ENCODE data around the gene LOXL1.
"Not testable (repeated sequence)": the region's sequence is repeated elsewhere in the genome, so short reads cannot be mapped to it uniquely, and the experiment has no call there.

LOXL1 gene

DNA sequence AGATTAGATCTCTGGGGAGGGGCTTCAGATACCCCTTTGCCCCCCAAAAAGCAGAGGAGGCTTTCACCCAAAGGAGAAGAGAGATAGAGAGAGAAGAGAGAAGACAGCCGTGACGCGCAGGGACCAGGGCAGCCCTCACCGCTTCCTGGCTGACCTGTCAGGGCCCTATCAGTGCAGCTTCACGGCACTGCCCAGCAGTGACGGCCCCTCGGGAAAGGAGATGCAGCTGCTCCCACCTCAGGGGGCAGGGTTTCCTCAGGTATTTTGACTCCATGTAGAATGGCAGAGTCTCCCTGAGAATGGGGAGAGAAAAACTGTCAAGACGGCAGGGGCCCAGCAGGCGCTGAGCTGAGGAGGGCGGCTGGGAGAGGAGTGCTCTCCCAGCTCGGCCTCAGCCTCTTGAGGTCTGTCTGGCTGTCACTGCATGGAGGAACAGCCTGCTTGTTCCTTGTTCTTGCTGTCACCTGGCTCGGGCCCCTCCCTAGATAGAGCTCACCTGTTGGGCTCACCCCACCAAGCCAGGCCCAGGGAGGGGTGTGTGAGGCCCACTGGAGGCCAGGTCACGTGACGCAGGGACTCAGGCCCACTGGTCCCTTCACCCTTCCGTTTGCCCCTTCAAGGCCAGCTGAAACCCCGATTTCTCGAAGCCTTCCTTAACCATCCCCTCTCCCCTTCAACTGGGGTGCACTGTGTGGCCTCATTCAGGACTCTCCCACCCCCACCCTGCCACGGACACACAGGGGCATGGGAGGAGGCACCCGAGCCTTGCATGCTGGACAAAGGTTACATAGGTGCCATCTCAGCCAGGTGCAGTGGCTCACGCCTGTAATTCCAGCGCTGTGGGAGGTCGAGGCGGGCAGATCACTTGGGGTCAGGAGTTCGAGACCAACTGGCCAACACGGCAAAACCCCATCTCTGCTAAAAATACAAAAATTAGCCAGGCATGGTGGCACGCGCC lies 28.2 kb downstream of the LOXL1 start:
- DNase-seq, result no peak

DNA sequence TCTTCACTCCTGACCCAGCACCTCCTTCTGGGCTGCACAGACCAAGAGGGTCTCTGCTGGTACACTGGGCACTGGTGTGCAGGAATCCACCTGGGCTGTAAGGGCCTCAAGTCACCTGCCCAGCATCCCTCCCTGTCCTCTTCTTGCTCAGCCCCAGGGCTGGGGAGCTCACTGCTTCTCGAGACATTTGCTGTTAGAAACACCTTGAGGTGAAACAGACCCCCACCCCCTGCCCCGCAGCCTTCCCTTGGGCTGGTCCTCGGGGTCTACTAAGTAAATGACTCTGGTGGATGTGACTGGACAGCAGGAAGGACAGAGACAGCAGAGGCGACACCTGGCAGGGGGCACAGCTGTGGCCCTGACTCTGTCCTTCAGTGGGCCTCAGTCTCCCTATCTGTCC lies 29.1 kb downstream of the LOXL1 start:
- DNase-seq, result no peak

DNA sequence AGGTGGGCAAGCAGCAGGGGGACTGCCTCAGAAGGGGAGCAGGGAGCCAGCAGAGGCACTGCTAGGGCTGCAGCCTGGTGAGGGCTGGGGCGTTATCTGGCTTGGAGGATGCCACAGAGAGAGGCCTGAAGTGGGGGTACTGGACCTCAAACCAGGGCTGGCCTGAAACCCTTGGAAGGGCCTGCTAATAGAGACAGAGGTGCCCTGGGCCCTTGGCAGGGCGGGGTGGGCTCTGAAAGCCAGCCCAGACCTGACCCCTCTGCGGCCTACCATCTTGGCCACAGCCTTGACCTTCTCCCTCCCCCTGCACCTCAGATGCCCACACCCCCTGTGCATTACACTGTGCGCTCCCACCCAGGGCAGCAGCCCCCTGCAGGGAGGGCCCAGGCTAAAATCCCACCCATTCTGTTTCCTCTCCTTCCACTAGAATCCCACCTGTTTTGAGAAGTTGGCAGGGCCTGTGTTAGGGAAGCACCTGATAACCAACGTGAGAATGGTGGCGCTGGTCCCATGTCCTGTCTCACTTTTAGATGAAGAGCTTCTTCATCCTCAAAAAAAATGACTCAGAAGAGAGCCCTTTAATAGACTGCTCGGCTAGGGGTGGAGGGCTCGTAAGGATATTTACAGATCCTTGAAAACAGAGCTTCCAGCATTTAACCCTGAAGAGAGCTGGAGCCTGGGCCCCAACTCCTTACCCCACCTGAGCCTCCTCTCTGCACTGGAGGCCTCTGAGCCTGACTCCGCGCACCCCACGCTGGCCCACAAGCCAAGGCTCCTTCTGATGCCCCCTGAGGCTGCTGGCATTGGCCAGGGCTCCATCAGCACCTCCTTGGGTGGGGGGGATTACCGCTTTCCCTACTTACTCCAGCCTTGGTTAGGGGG lies 29.8 kb downstream of the LOXL1 start:
- no peak for DNase-seq

DNA sequence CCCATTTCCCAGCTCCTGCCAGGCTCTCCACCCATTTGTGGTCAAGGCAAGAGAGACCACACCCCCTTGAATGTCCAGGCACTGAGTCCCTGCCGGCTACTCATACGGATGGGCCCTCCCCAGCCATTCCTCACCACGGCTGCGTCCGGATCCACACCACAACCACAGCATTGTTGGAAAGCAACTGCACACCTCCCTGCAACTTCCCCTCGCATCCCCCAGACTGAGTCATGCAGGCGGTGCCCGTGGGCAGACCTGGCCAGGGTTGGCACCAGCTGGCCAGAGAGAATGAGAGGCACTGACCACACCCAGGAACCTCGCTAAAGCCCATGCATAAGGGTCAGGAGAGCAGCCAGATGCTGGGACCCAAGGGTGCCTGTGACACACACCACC lies 30.5 kb downstream of the LOXL1 start:
- DNase-seq, result peak; percentile 57 to 68 (median 62)

DNA sequence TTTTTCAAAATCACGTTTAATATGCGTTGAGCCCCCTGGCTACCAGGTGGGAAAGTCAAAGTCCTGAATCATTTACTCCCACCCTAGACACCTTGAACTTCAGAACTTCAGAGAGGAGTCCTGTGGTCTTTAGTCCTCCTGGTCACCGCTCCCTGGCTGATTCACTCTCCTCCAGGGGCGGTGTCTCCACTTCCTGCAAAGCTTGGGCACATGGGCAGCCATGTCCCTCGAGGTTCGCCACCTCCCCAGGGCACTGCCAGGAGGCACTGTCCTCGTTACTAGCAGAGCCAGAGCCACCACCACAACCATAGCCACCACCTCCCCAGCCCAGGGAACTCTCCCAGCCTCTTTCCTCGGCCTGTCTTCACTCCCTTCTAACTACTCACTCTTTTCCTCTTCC lies 31.0 kb downstream of the LOXL1 start:
- DNase-seq, result peak in 1 of 3 donors; percentile 15

DNA sequence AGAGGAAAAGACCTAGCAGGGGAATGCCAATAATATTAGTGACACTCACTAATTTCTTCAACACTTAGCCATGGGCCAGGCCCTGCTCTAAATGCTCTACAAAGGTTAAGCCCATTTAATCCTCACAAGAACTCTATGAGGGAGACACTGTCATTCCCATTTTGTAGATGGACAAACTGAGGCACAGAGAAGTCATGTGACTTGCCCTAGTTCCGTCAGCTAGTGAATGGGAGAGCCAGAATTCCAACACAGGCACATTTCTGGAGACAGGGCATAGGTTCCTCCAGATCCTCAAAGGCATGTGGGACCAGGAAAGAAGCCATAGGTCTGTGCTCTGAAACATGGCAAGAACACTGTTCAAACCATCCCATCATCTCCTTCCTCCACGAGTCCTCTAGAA lies 31.5 kb downstream of the LOXL1 start:
- DNase-seq, result no peak

DNA sequence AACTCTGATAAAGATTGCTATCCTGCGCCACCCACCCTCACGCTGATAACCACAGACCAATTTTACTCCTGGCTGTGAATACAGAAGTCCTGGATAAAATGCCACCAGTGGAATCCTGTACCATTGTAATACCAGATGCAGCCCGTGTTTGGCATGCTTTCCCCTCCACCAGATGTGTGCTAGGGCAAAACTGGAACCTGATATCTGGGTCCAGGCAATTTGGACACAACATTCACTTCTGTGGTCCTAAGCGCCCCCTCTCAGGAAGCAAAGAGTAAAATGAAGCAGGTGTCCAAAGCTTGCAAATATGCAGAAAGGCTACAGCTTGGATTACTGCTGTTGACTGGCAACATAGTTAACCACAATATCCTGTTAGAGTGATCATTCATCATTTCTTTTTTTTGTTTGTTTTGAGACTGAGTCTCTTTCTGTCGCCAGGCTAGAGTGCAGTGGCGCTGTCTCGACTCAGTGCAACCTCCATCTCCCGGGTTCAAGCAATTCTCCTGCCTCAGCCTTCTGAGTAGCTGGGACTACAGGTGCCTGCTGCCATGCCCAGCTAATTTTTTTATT lies 32.8 kb downstream of the LOXL1 start:
- DNase-seq, result no peak

DNA sequence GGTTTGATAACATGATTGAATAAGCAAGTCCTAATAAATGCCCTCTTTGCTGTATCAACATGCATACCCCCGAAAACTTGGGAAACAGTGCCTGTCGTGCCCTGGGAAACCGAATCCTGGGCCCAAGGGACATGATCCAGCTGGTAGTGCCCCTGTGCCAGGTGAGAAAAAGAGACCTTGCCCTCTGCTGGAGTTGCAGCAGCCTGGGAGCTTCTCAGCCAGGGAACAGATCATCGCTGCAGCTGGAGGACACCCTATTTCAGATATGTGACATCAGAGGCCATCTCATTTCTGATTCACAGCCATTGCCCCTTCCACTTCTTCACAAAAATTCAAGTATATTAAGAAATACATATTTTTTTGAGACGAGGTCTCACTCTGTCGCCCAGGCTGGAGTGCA lies 33.5 kb downstream of the LOXL1 start:
- DNase-seq, result no peak

DNA sequence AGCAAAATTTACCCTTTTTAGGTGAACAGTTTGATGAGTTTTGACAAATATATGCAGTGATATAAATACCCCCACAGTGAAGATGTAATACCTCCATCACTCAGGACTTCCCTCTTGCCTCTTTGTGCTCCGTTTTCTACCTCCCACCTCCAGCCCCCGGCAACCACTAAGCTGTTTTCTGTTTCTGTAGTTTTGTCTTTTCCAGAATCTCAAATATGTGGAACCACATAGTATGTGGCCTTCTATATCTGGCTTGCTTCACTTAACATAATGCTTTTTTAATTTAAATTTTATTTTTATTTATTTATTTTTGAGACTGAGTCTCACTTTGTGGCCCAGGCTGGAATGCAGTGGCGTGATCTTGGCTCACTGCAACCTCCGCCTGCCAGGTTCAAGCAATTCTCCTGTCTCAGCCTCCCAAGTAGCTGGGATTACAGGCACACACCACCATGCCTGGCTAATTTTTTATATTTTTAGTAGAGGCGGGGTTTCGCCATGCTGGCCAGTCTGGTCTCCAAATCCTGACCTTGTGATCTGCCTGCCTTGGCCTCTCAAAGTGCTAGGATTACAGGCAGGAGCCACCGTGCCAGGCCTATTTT lies 34.3 kb downstream of the LOXL1 start:
- not testable (repeated sequence) for DNase-seq

DNA sequence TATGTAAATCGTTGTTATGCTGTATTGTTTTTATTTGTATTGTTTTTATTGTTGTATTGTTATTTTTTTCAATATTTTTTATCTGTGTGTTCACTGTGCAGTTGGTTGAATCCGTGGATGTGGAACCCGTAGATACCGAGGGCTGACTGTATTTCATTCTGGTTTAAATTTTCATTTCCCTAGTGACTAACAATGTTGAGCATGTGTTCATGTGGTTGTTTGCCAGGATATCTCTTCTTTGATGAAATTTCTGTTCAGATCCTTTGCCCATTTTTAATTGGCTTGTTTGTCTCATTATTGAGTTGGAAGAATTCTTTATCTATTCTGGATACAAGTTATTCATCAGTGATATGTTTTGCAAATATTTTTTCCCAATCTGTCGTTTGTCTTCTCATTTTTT lies 36.2 kb downstream of the LOXL1 start:
- no peak for DNase-seq

DNA sequence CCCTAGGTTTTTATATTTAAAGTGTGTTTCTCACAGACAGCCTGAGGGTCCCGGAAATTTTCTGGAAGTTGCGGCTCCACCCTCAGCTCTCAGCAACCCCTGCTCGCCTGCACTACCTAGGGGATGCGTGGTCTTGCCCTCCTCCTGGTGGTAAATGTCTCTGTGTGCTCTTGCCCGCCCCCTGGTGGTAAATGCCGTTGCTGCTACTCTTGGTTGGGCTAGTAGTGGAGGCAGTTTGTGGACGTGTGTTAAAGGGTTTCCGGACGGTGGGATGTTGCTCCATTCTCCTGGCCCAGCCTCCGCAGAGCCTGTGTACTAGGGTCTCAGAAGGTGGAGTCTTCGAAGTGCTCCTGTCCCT lies 38.5 kb downstream of the LOXL1 start:
- peak; percentile 81 to 90 (median 88) for DNase-seq

DNA sequence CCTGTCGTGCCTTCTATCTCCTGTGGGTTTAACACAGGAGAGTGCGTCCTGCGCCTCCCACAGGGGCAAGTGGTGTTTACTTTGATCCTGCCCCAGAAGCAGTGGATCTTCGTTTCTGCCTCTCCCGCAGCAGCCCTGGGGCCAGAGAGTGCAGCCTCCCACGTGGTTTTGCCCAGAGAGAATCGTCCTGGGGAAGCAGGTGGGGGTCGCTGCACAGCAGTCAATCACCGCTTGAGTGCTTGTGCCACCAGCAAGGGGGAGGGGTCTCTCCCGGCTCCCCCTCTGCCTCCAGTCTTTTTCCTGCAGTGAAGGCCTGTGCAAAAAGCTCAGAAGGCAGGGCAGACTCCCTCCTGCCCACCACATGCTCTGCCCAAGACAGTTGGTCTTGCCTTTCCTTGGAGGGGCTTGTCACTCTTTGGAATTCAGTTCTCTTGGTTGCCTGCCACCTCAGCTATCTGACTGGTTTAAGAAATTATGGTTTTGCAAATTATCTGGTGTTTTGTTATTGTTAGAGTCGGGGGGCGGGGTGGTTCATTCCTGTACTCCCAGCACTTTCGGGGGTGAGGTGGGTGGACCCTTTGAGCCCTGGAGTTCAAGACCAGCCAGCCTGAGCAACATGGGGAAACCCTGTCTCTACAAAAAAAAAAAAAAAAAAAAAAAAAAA lies 39.0 kb downstream of the LOXL1 start:
- peak in 1 of 3 donors; percentile 15 for DNase-seq

DNA sequence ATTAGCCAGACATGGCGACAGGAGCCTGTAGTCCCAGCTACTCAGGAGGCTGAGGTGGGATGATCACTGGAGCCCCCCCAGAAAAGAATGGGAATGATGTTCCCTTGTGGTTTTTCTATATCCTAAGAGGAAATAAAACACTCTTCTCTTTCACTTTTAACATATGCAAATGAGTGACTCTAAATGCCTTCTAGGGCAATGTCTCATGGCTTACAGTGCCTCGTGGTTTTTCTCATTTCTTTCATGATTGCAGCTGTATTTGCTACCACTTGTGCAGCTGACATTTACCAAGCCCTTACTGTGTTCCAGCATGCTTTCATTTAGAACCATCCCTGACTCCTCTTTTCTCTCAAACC lies 39.5 kb downstream of the LOXL1 start:
- peak; percentile 53 to 81 (median 66) for DNase-seq

DNA sequence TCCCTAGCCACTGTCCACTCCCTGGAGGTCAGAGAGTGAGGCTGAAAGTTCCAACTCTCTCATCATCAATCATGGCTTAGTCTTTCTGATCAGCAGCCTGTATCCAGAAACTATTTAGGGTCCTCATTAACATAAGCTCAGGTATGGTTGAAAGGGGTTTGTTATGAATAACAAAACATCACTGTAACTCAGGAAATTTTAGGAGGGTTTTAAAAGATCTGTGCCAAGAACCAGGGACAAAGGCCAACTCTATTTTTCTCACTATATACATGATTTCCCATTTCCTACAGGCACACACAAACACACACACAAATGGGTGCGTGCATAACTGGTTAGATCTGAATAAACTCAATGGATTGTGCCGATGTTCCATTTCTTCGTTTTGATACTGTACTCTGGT lies 42.2 kb downstream of the LOXL1 start:
- no peak for DNase-seq

DNA sequence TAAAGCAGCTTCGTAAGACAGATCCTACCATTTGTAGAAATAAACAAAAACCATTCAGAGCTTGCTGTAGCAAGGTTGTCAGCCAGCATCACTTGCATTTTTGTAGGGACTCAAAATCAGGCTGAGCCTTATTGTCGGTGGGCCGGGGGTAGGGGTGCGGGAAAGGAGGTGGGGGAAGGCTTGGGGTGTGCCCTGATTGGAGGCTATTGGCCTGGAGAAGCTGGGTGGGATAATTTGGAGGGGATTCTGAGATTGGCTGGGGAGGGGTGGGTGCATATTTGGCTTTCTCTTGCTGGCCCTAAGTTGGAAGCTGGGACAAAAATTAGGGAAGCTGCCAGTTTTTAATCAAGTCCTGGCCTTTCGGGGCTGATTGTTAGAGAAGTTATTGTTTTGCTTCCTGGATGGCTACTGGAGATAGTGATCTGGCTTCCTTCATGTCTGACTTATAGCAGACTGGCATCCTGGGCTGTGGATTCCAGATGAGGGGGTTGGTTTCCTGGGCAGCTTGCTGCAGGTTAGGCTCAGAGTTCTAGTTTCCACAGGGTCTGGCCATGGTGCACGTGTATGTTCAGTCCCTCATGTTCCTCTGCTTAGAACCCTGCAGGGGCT lies 43.0 kb downstream of the LOXL1 start:
- no peak for DNase-seq

DNA sequence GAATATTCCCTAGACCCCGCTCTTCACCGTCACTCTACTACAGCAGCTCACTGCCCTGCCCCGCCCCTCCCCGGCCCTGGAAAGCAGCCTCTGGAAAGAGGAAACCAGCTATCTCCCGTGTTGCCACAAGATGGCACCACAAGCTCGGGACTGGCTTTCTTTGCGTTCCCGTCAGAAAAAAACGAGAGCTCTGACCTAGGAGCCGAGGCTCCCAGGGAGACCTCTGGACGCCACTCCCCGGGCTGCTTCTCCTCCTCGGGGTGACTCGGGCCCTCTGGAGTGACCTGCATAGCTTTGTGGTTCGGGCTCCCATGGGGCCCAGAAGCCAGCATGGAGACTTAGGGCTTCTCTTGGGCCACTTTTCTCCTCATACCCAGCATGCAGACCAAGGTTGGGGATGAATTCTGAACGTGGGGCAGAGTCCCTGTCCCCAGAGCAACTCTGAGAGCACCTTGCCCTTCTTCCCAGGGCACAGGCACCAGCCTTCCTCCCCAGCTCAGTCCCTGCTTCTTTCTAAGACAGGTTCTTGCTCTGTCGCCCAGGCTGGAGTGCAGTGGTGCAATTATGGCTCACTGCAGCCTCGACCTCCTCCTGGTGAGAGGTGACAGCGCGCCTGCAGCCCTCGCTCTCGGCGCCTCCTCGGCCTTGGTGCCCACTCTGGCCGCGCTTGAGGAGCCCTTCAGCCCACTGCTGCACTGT lies 46.9 kb downstream of the LOXL1 start:
- DNase-seq, result peak; percentile 89 to 94 (median 93)

DNA sequence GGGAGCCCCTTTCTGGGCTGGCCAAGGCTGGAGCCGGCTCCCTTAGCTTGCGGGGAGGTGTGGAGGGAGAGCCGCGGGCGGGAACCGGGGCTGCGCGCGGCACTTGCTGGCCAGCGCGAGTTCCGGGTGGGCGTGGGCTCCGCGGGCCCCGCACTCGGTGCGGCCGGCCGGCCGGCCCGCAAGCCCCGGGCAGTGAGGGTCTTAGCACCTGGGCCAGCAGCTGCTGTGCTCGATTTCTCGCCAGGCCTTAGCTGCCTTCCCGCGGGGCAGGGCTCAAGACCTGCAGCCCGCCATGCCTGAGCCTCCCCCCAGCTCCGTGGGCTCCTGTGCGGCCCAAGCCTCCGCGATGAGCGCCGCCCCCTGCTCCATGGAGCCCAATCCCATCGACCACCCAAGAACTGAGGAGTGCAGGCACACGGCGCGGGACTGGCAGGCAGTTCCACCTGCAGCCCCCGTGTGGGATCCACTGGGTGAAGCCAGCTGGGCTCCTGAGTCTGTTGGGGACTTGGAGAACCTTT lies 47.5 kb downstream of the LOXL1 start:
- not testable (repeated sequence) for DNase-seq

DNA sequence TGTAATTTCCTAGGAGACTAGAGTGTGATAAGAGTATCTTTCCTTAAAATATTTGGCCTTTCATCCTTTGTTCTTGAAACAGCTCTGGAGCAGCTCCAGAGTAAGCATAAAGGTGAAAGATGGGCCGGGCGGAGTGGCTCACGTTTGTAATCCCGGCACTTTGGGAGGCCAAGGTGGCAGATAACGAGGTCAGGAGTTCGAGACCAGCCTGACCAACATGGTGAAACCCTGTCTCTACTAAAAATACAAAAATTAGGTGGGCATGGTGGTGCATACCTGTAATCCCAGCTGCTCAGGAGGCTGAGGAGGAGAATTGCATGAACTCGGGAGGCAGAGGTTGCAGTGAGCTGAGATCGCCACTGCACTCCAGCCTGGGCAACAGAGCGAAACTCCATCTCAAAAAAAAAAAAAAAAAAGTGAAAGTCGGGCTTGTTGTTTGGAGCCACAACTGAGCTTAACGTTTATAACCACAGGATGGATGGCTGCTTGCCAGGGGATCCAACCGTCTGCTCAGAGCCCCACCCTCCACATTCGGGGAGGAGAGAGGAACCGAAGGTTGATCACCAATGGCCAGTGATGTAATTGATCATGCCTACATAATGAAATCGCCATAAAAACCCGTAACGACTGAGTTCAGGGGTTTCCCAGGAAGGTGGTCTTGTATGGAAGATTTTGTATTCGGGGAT lies 49.3 kb downstream of the LOXL1 start:
- peak; percentile 42 to 74 (median 62) for DNase-seq

DNA sequence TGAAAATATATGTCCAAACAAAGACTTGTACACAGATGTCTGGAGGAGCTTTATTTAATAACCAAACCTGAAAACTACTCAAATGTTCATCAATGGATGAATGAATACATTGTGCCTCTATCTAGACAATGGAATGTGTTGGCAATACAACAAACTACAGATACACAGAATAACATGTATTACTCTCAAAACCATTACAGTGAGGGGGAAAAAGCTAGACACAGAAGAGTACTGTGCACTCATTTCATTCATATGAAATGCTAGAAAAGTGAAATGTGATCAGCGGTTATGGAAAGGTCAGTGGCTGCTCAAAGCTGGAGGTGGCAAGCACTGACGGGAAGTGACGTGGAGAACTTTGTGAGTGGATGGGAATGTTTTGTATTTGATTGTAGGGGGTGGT lies 52.6 kb downstream of the LOXL1 start:
- no peak for DNase-seq

DNA sequence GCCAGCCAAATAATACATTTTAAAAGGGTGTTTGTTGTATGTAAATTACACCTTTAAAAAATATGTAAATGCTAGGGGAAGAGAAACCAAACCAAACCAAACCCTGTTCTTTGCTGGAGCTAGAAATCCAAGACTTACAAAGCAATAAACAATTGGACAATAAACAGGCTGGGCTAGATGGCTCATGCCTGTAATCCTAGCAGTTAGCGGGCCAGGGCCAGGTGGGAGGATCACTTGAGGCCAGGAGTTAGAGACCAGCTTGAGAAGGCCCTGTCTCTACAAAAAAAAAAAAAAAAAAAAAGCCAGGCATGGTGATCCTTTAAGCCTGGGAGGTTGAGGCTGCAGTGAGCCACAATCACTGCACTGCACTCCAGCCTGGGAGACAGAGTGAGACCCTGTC lies 53.4 kb downstream of the LOXL1 start:
- no peak for DNase-seq
